Testis (tissue), 2 donors: ENCODE measurements around the gene ADAMTS13.

Experiments used
- CTCF ChIP-seq, 3 experiments: fragments of 450-650 bp in 2 of 3; fragments of 200-600 bp in 1 of 3; sonication (generic) in 1 of 3; IDR thresholded peaks; one replicate each; pipeline ENCODE4 v1.5.1; 2016 to 2019; ENCODE audit warnings: antibody characterized with exemption in 3 of 3, mild to moderate bottlenecking in 2 of 3, moderate library complexity in 1 of 3
- POLR2A ChIP-seq: fragments of 450-650 bp; IDR thresholded peaks from one replicate; pipeline ENCODE4 v1.6.1; 2017; ENCODE audit warnings: antibody characterized with exemption, mild to moderate bottlenecking, moderate library complexity

GRCh38 chr9:133468777-133469421 is 46.7 kb downstream of the ADAMTS13 start:
- TF ChIP-seq CTCF (IDR thresholded peaks at IDR 0.05) (no peak), POLR2A (no peak)
